Loucy (cell line): ENCODE data around the gene PET100.

ENCODE experiments used
- H2AFZ ChIP-seq: fragments of 200-600 bp; sonication (generic); 2 replicates; pipeline ENCODE4 v1.6.0; 2016; ENCODE audit warnings: antibody characterized with exemption, mild to moderate bottlenecking, low read length, moderate library complexity
- H3F3A ChIP-seq: fragments of 200-600 bp; 2 replicates; pipeline ENCODE4 v1.6.0; 2016; ENCODE audit warnings: antibody characterized with exemption, low read depth, mild to moderate bottlenecking
- H3K27me3 ChIP-seq: fragments of 200-600 bp; sonication (generic); 2 replicates; pipeline ENCODE4 v1.6.1; 2014; ENCODE audit warnings: low read length, mild to moderate bottlenecking; ENCODE audit not compliant: insufficient read depth, poor library complexity, severe bottlenecking
- H3K36me3 ChIP-seq: fragments of 200-600 bp; sonication (generic); 2 replicates; pipeline ENCODE4 v1.6.1; 2016; ENCODE audit warnings: low read length; ENCODE audit not compliant: insufficient read depth
- H3K4me1 ChIP-seq: fragments of 200-600 bp; sonication (generic); 2 replicates; pipeline ENCODE4 v1.5.1; 2014; ENCODE audit warnings: low read length, mild to moderate bottlenecking; ENCODE audit not compliant: insufficient read depth, poor library complexity, severe bottlenecking
- H3K4me2 ChIP-seq: fragments of 200-600 bp; sonication (generic); 2 replicates; pipeline ENCODE4 v1.6.0; 2014; ENCODE audit warnings: antibody characterized with exemption, low read length, low read depth, mild to moderate bottlenecking; ENCODE audit not compliant: poor library complexity, severe bottlenecking
- H3K4me3 ChIP-seq: fragments of 200-600 bp; sonication (generic); 2 replicates; pipeline ENCODE4 v1.5.1; 2014; ENCODE audit warnings: low read length, mild to moderate bottlenecking, mixed read lengths; ENCODE audit not compliant: poor library complexity, severe bottlenecking
- H3K79me2 ChIP-seq: fragments of 200-600 bp; sonication (generic); 2 replicates; pipeline ENCODE4 v1.6.1; 2014; ENCODE audit warnings: low read length; ENCODE audit not compliant: insufficient read depth
- H3K9ac ChIP-seq: fragments of 200-600 bp; sonication (generic); 2 replicates; pipeline ENCODE4 v1.6.0; 2014; ENCODE audit warnings: mild to moderate bottlenecking, low read depth, low read length, moderate library complexity; ENCODE audit not compliant: poor library complexity, severe bottlenecking
- H3K9me2 ChIP-seq: fragments of 200-600 bp; sonication (generic); replicated peaks from 2 replicates; pipeline ENCODE4 v1.6.1; 2016; ENCODE audit warnings: low read depth, low read length, mixed read lengths
- H3K9me3 ChIP-seq: fragments of 200-600 bp; sonication (generic); 2 replicates; pipeline ENCODE4 v1.6.1; 2014; ENCODE audit warnings: mild to moderate bottlenecking, antibody characterized with exemption, low read length, low read depth; ENCODE audit not compliant: insufficient read depth
- H4K20me1 ChIP-seq: fragments of 200-600 bp; sonication (generic); 2 replicates; pipeline ENCODE4 v1.6.0; 2014; ENCODE audit warnings: antibody characterized with exemption, low read length, mild to moderate bottlenecking; ENCODE audit not compliant: insufficient read depth, poor library complexity, severe bottlenecking
- CTCF ChIP-seq: fragments of 200-600 bp; sonication (generic); conservative IDR thresholded peaks from 2 replicates; pipeline ENCODE4 v1.5.1; 2014; ENCODE audit warnings: mild to moderate bottlenecking, antibody characterized with exemption, low read length
- EZH2phosphoT487 ChIP-seq: fragments of 200-600 bp; IDR thresholded peaks from 2 replicates; pipeline ENCODE4 v1.6.1; 2018; ENCODE audit warnings: antibody characterized with exemption, mild to moderate bottlenecking, moderate library complexity, borderline replicate concordance

PET100 gene

GRCh38 chr19:7636317-7636690 is 6.7 kb downstream of the PET100 start:
- Histone ChIP-seq H3K79me2 (peaks cover 10% of the 10 kb centered on the region; the same call in 1 of the 2 replicates), H3K27me3 (no peaks in the 10 kb centered on the region), H2AFZ (no peak overlapping the region), H4K20me1 (no peaks in the 10 kb centered on the region), H3K4me2 (no peak overlapping the region), H3K36me3 (no peaks in the 10 kb centered on the region), H3K4me3 (no peak overlapping the region), H3F3A (no peaks in the 10 kb centered on the region), H3K4me1 (no peaks in the 10 kb centered on the region), H3K9me3 (no peaks in the 10 kb centered on the region), H3K9ac (no peak overlapping the region), H3K9me2 (no peaks in the 10 kb centered on the region)
- TF ChIP-seq CTCF (no peak), EZH2phosphoT487 (no peak)

- H3K9me3 ChIP-seq, result no peaks in the 10 kb centered on the region
- H3F3A ChIP-seq, result no peaks in the 10 kb centered on the region
- H3K27me3 ChIP-seq, result no peaks in the 10 kb centered on the region
- H3K36me3 ChIP-seq, result no peaks in the 10 kb centered on the region
- no peak within 1 kb of the TSS for H3K4me2 ChIP-seq
- no peaks in the 10 kb centered on the region for H4K20me1 ChIP-seq
- no peaks in the 10 kb centered on the region for H3K4me1 ChIP-seq
- TF ChIP-seq CTCF, result no peak
- no peak for TF ChIP-seq EZH2phosphoT487
- H3K9ac ChIP-seq, result no peak within 1 kb of the TSS
- no peaks in the 10 kb centered on the region for H3K9me2 ChIP-seq
- H3K4me3 ChIP-seq, result no peak within 1 kb of the TSS
- peaks cover 5% of the 10 kb centered on the region; the same call in 1 of the 2 replicates for H3K79me2 ChIP-seq
- no peak within 1 kb of the TSS for H2AFZ ChIP-seq
Observed at GRCh38 chr19:7636691-7637373, 7.2 kb downstream of the PET100 start, which contains the start of gene STXBP2. Gene STXBP2 (plus strand): TSS chr19:7637110. CDS start chr19:7637150, 40 bp downstream.

- Histone ChIP-seq H3F3A (no peaks in the 10 kb centered on the region), H3K79me2 (no peaks in the 10 kb centered on the region), H3K4me3 (no peak overlapping the region), H2AFZ (no peak overlapping the region), H3K4me2 (no peak overlapping the region), H3K9me3 (no peaks in the 10 kb centered on the region), H3K9me2 (no peaks in the 10 kb centered on the region), H3K4me1 (no peaks in the 10 kb centered on the region), H4K20me1 (no peaks in the 10 kb centered on the region), H3K27me3 (no peaks in the 10 kb centered on the region), H3K9ac (no peak overlapping the region), H3K36me3 (no peaks in the 10 kb centered on the region)
- TF ChIP-seq EZH2phosphoT487, result no peak
- no peak for TF ChIP-seq CTCF
Observed at GRCh38 chr19:7637374-7638256, 8.0 kb downstream of the PET100 start.
